ENCODE data around the gene KRT20. TPM values are rescaled to one million over a fixed set of nuclear protein-coding genes. Genes with fewer than 3 reads are reported as not detected.
A peak's percentile ranks its signal among the peaks of the same experiment; 100 is the strongest.

KRT20 gene
- total and polyA plus RNA-seq, 2 of the 13 experiments (the other 11 are each of a cell fraction or from before 2014, with no cell fraction given): 0.13 to 0.20 TPM

GRCh38 chr17:40909755-40910154 is 24.7 kb upstream of the KRT20 start:
- ChIA-PET POLR2A (interaction anchor here (1.6 kb wide), 1 partner anchor 149 kb away, joined by 3 read pairs; no protein-coding TSS in a partner anchor), CTCF (ENCODE audit: low intra/inter-chr PET ratio, low total read pairs) (interaction anchor here (0.8 to 3.3 kb wide), 11 partner anchors 47 to 758 kb away, joined by 3 to 32 read pairs (median 6); no protein-coding TSS in a partner anchor)
- Histone ChIP-seq H2AFZ (ENCODE audit: low read length) (no peak overlapping the region), H3K4me2 (ENCODE audit: low read depth, low read length) (no peak overlapping the region), H3K36me3 (replicated peaks in 1 of 2; ENCODE audit: control insufficient read depth in 1 of 2, insufficient read depth in 2 of 2, low read length in 2 of 2) (no peaks in the 10 kb centered on the region), H3K27me3 (ENCODE audit: control insufficient read depth in 1 of 2, insufficient read depth in 2 of 2, low read length in 2 of 2) (no peaks in the 10 kb centered on the region), H3K4me3 (replicated peaks in 1 of 3; ENCODE audit: insufficient read depth in 1 of 3, low read depth in 2 of 3, low read length in 3 of 3) (no peak overlapping the region), H4K20me1 (ENCODE audit: insufficient read depth, low read length) (no peaks in the 10 kb centered on the region), H3K27ac (ENCODE audit: extremely low read length, insufficient read depth, low read length) (no peak overlapping the region), H3K79me2 (ENCODE audit: insufficient read depth, low read length) (no peaks in the 10 kb centered on the region), H3K9ac (ENCODE audit: insufficient read depth, low read depth, low read length) (no peak overlapping the region), H3K4me1 (ENCODE audit: insufficient read depth, low read length) (peaks cover 33% of the 10 kb centered on the region), H3K9me3 (ENCODE audit: low read length) (no peaks in the 10 kb centered on the region)
- in situ Hi-C loops (cut with HindIII; ENCODE audit: extremely low pct_ligation_motif_present, low pct_unique_long_range_greater_than_20kb): loop anchor here (5.0 kb wide), 2 partner anchors 93 to 413 kb away; no protein-coding TSS in a partner anchor
- FAIRE-seq (peak; percentile 4), ATAC-seq (peak; percentile 57), DNase-seq (ENCODE audit: low spot score) (peak; percentile 63)
- no TSS peak for BruUV-seq (replicated peaks)
- intact Hi-C loops (cut with micrococcal nuclease; ENCODE audit: unreplicated experiment): loop anchor here (1.0 to 10.0 kb wide), 9 partner anchors 47 to 753 kb away; partner anchors contain the start of genes KRT19, KRTAP1-1, KRTAP2-1 and KRTAP3-1
- 40% methylated on average over 4 of the region's 4 CpGs for WGBS (ENCODE audit: low lambda C conversion rate)
- TF ChIP-seq EP300 (IDR thresholded peaks at IDR 0.05; ENCODE audit: low read depth in 2 of 2, low read length in 2 of 2) (0 out of 4 replicates have a peak, but pooled peaks of 1 of the 2 experiments have one; percentile 23), EP300 (CRISPR knock-in tag; IDR thresholded peaks at IDR 0.05; ENCODE audit: borderline replicate concordance) (no peak), ZNF564 (CRISPR knock-in tag; IDR thresholded peaks at IDR 0.05) (no peak), FOXK1 (CRISPR knock-in tag; IDR thresholded peaks at IDR 0.05; ENCODE audit: borderline replicate concordance, low read depth) (0 out of 2 replicates have a peak, but pooled peaks have one; percentile 21), CEBPB (IDR thresholded peaks at IDR 0.05; ENCODE audit: borderline replicate concordance, low read depth, low read length) (peak; percentile 91), ZNF3 (CRISPR knock-in tag; IDR thresholded peaks at IDR 0.05) (no peak), POGZ (CRISPR knock-in tag; IDR thresholded peaks at IDR 0.05) (no peak), CENPBD1 (CRISPR knock-in tag; IDR thresholded peaks at IDR 0.05; ENCODE audit: borderline replicate concordance, low read depth) (no peak), FOXA1 (IDR thresholded peaks at IDR 0.05) (no peak), FOXA1 (CRISPR knock-in tag; IDR thresholded peaks at IDR 0.05) (peak; percentile 43; the same call in 1 of the 2 replicates), ZNF441 (CRISPR knock-in tag; IDR thresholded peaks at IDR 0.05; ENCODE audit: borderline replicate concordance) (no peak), SOX13 (IDR thresholded peaks at IDR 0.05) (no peak), SOX13 (CRISPR knock-in tag; conservative IDR thresholded peaks at IDR 0.05 in 1 of 2, IDR thresholded peaks at IDR 0.05 in 1 of 2) (0 out of 4 replicates have a peak, but pooled peaks of 1 of the 2 experiments have one; percentile 12), ZNF816 (CRISPR knock-in tag; IDR thresholded peaks at IDR 0.05; ENCODE audit: borderline replicate concordance) (no peak), TFAP4 (IDR thresholded peaks at IDR 0.05; ENCODE audit: borderline replicate concordance, low read depth) (peak; percentile 6; the same call in 1 of the 2 replicates), FOXA3 (CRISPR knock-in tag; IDR thresholded peaks at IDR 0.05) (peak; percentile 22; the same call in 1 of the 2 replicates), ZGPAT (CRISPR knock-in tag; IDR thresholded peaks at IDR 0.05) (0 out of 2 replicates have a peak, but pooled peaks have one; percentile 10), ZFP36L1 (CRISPR knock-in tag; IDR thresholded peaks at IDR 0.05) (no peak), FOSL2 (CRISPR knock-in tag; IDR thresholded peaks at IDR 0.05) (peak; percentile 35), CEBPG (CRISPR knock-in tag; IDR thresholded peaks at IDR 0.05) (peak; percentile 58), DPF2 (CRISPR knock-in tag; IDR thresholded peaks at IDR 0.05; ENCODE audit: borderline replicate concordance, low read depth) (no peak), ZNF382 (CRISPR knock-in tag; IDR thresholded peaks at IDR 0.05; ENCODE audit: borderline replicate concordance) (no peak)

Measured in HepG2 (cell line).